ENCODE measurements around the gene ZFX. TPM values are rescaled to one million over a fixed set of nuclear protein-coding genes. Genes with fewer than 3 reads are reported as not detected.

ZFX gene
- total RNA-seq, 4 donors from 2014 or later, result 31.4 to 61.3 (median 45.0) TPM

DNA sequence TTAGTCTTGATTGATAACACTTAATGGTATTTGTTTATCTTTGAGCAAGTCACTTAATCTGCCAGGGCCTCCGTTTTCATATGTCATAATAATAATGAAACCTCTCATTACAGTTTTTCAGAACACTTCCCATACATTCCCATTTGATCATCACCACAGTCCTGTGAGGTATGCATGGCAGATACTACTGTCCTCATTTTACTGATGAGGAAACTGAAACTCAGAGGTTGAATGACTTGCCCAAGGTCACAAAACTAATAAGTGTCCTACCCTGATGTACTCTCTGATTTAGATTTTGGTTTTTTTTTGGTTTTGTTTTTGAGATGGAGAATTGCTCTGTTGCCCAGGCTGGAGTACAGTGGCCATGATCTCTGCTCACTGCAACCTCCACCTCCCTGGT lies 25.7 kb downstream of the ZFX start:
- no peak overlapping the region for H3K27ac ChIP-seq
- H3K9me3 ChIP-seq, result no peaks in the 10 kb centered on the region
- TF ChIP-seq, protein P1, sequence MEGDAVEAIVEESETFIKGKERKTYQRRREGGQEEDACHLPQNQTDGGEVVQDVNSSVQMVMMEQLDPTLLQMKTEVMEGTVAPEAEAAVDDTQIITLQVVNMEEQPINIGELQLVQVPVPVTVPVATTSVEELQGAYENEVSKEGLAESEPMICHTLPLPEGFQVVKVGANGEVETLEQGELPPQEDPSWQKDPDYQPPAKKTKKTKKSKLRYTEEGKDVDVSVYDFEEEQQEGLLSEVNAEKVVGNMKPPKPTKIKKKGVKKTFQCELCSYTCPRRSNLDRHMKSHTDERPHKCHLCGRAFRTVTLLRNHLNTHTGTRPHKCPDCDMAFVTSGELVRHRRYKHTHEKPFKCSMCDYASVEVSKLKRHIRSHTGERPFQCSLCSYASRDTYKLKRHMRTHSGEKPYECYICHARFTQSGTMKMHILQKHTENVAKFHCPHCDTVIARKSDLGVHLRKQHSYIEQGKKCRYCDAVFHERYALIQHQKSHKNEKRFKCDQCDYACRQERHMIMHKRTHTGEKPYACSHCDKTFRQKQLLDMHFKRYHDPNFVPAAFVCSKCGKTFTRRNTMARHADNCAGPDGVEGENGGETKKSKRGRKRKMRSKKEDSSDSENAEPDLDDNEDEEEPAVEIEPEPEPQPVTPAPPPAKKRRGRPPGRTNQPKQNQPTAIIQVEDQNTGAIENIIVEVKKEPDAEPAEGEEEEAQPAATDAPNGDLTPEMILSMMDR (IDR thresholded peaks at IDR 0.05), result no peak
- TF ChIP-seq POLR2A (IDR thresholded peaks at IDR 0.05) (no peak), POLR2AphosphoS5 (IDR thresholded peaks at IDR 0.05) (no peak), EP300 (IDR thresholded peaks at IDR 0.05) (no peak)
- no peak overlapping the region for H3K4me3 ChIP-seq
- no peak for DNase-seq (ENCODE audit: low spot score in 2 of 2)
- no peaks in the 10 kb centered on the region for H3K27me3 ChIP-seq
- H3K4me1 ChIP-seq, result no peaks in the 10 kb centered on the region
- WGBS, result 82% methylated on average over 1 of the region's 1 CpG
- peaks cover 36% of the 10 kb centered on the region for H3K36me3 ChIP-seq

DNA sequence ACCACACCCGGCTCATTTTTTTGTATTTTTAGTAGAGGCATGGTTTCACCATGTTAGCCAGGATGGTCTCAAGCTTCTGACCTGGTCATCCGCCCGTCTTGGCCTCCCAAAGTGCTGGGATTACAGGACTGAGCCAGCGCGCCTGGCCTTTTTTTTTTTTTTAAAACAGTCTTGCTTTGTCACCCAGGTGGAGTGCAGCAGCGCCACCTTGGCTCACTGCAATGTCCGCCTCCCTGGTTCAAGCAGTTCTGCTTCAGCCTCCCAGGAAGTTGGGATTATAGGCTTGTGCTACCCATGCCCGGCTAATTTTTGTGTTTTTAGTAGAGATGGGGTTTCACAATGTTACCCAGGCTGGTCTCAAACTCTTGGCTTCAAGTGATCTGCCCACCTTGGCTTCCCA lies 28.9 kb downstream of the ZFX start:
- Histone ChIP-seq H3K4me3 (no peak overlapping the region), H3K27me3 (no peaks in the 10 kb centered on the region), H3K9me3 (no peaks in the 10 kb centered on the region), H3K4me1 (no peaks in the 10 kb centered on the region), H3K36me3 (peaks cover 37% of the 10 kb centered on the region), H3K27ac (no peak overlapping the region)
- TF ChIP-seq EP300 (IDR thresholded peaks at IDR 0.05), result no peak
- TF ChIP-seq, protein P1 (IDR thresholded peaks at IDR 0.05), result no peak
- WGBS, result 96% methylated on average over 8 of the region's 8 CpGs
- no peak for DNase-seq (ENCODE audit: low spot score in 2 of 2)

DNA sequence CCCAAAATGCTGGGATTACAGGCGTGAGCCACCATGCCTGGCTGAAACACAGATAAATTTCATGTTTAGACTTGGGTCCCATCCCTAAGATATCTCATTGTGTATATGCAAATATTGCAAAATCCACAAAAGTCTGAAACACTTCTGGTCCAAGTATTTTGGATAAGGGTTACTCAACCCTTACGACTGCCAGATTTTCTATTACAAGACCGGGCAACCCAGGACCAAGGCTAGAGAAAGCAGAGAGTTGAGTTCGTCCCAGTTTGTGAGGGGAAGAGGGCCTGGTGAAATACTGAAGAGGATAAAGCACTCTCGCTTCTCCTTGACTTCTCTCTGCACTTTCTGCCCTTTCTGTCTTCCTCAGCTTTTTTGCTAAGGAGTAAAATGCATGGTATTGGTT lies 34.5 kb downstream of the ZFX start:
- TF ChIP-seq, protein P1 (IDR thresholded peaks at IDR 0.05), result no peak
- TF ChIP-seq EP300 (IDR thresholded peaks at IDR 0.05) (no peak), POLR2A (IDR thresholded peaks at IDR 0.05) (no peak), POLR2AphosphoS5 (IDR thresholded peaks at IDR 0.05) (no peak)
- WGBS, result 76% methylated on average over 5 of the region's 5 CpGs
- H3K4me3 ChIP-seq, result no peak overlapping the region
- peaks cover 13% of the 10 kb centered on the region for H3K36me3 ChIP-seq
- no peaks in the 10 kb centered on the region for H3K27me3 ChIP-seq
- no peaks in the 10 kb centered on the region for H3K9me3 ChIP-seq
- no peak overlapping the region for H3K27ac ChIP-seq
- H3K4me1 ChIP-seq, result no peaks in the 10 kb centered on the region
- DNase-seq (ENCODE audit: low spot score in 2 of 2), result no peak

DNA sequence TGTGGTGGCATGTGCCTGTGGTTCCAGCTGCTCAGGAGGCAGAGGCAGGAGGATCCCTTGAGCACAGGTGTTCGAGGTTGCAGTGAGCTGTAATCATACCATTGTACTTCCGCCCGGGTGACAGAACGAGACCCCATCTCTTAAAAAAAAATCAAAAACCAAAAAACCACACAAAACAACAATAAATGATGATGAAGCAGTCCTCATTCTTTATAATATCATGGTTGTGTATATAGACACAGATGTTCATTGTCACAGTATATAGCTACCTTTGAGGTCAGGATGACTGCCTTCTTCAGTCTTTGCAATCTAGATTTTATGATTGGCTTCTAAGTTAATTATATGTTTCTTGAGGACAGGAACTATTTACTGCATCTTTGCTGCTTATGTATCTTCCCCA lies 37.0 kb downstream of the ZFX start:
- 89% methylated on average over 4 of the region's 4 CpGs for WGBS
- Histone ChIP-seq H3K27ac (no peak overlapping the region), H3K4me1 (peaks cover 5% of the 10 kb centered on the region), H3K9me3 (no peaks in the 10 kb centered on the region), H3K36me3 (no peaks in the 10 kb centered on the region), H3K4me3 (no peak overlapping the region), H3K27me3 (no peaks in the 10 kb centered on the region)
- no peak for TF ChIP-seq POLR2A (IDR thresholded peaks at IDR 0.05)
- TF ChIP-seq, protein P1 (IDR thresholded peaks at IDR 0.05), result no peak
- TF ChIP-seq POLR2AphosphoS5 (IDR thresholded peaks at IDR 0.05), result no peak
- TF ChIP-seq EP300 (IDR thresholded peaks at IDR 0.05), result no peak
- DNase-seq (ENCODE audit: low spot score in 2 of 2), result no peak

DNA sequence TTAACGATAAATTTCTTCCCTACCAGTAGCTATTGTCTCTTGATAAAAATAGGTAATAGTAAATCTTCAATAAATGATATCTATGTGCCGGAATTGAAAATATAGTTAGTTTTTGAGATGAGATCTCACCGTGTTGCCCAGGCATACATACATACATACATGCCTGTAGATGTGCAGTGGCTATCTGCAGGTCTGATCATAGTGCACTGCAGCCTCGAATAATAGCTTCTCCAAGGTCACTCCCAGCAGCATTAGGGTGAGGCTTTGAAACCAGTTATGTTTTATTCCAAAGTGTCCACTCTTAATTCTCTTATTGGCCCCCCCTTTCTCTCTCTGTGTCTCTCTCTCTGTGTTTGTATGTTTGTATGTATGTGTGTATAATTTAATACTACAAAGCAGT lies 37.5 kb downstream of the ZFX start:
- H3K4me1 ChIP-seq, result peaks cover 5% of the 10 kb centered on the region
- WGBS, result 92% methylated on average over 4 of the region's 4 CpGs
- H3K4me3 ChIP-seq, result no peak overlapping the region

More for the DNA sequence above, 37.5 kb downstream of the ZFX start:
- no peak overlapping the region for H3K27ac ChIP-seq
- H3K27me3 ChIP-seq, result no peaks in the 10 kb centered on the region
- TF ChIP-seq EP300 (IDR thresholded peaks at IDR 0.05), result no peak
- no peak for TF ChIP-seq POLR2AphosphoS5 (IDR thresholded peaks at IDR 0.05)
- TF ChIP-seq, protein P1 (IDR thresholded peaks at IDR 0.05), result no peak
- TF ChIP-seq POLR2A (IDR thresholded peaks at IDR 0.05), result no peak
- no peaks in the 10 kb centered on the region for H3K36me3 ChIP-seq
- DNase-seq (ENCODE audit: low spot score in 2 of 2), result no peak
- no peaks in the 10 kb centered on the region for H3K9me3 ChIP-seq

Measured in suprapubic skin (tissue), 4 donors.